ENCODE measurements around the gene LPP.

Gene LPP

DNA sequence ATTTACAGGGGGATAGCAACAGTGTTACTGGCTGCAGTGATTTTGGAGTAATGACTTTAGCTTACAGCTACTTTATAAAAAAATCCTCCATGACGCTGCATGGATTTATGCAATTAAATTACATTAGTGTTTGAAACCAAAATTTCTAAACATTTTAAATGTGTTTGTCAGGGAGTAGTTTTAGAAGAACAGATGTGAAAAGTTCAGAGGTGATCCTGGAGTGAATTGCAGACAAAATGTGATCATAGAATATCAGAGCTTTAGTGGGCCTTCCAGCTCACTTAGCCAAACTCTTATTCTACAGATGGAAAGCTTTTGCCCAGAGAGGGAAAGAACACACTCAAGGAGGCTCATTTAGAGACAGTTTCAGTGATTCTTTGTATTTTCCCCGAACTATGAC, 376.3 kb downstream of the LPP start:
- Histone ChIP-seq H3K9me3 (ENCODE audit: insufficient read depth, low read length) (no peaks in the 10 kb centered on the region), H4K20me1 (ENCODE audit: low read depth, low read length) (no peaks in the 10 kb centered on the region), H3K4me2 (ENCODE audit: low read depth, low read length, poor library complexity, severe bottlenecking) (no peak overlapping the region), H3F3A (ENCODE audit: insufficient read depth) (no peaks in the 10 kb centered on the region), H2AFZ (ENCODE audit: low read depth, low read length, severe bottlenecking) (no peak overlapping the region), H3K9ac (ENCODE audit: low read length) (no peak overlapping the region), H3K36me3 (ENCODE audit: low read length) (no peaks in the 10 kb centered on the region; the same call in 1 of the 2 replicates), H3K27ac (ENCODE audit: low read depth, low read length) (no peak overlapping the region), H3K79me2 (ENCODE audit: insufficient read depth, low read length) (no peaks in the 10 kb centered on the region), H3K4me3 (ENCODE audit: insufficient read depth, low read length, poor library complexity, severe bottlenecking) (no peak overlapping the region), H3K27me3 (ENCODE audit: low read length) (no peaks in the 10 kb centered on the region), H3K9me2 (replicated peaks; ENCODE audit: insufficient read depth, low read length) (no peaks in the 10 kb centered on the region)
- TF ChIP-seq EZH2phosphoT487 (conservative IDR thresholded peaks at IDR 0.05; ENCODE audit: low read length): no peak
- TF ChIP-seq, protein P1, sequence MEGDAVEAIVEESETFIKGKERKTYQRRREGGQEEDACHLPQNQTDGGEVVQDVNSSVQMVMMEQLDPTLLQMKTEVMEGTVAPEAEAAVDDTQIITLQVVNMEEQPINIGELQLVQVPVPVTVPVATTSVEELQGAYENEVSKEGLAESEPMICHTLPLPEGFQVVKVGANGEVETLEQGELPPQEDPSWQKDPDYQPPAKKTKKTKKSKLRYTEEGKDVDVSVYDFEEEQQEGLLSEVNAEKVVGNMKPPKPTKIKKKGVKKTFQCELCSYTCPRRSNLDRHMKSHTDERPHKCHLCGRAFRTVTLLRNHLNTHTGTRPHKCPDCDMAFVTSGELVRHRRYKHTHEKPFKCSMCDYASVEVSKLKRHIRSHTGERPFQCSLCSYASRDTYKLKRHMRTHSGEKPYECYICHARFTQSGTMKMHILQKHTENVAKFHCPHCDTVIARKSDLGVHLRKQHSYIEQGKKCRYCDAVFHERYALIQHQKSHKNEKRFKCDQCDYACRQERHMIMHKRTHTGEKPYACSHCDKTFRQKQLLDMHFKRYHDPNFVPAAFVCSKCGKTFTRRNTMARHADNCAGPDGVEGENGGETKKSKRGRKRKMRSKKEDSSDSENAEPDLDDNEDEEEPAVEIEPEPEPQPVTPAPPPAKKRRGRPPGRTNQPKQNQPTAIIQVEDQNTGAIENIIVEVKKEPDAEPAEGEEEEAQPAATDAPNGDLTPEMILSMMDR (IDR thresholded peaks at IDR 0.05; ENCODE audit: insufficient read depth, low read length, poor library complexity, severe bottlenecking): no peak

DNA sequence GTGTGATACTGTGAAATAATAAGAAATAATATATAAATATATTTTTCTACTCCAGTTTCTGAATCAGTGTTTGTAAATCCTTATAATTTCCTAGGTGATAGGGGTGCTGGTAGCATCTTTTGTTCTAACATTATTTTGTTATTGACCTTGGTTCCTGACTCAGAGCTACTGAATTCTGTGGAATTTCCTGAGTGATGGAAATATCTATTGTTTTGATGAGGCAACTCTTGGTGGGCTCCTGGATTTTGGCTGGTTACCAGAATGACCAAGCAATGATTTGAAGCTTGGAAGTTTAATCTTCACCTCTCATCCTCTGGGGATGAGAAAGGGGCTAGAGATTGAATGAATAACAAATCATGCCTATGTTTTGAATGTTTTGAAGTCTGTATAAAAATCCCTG, 377.3 kb downstream of the LPP start:
- no peak overlapping the region for H3K4me2 ChIP-seq (ENCODE audit: low read depth, low read length, poor library complexity, severe bottlenecking)
- no peaks in the 10 kb centered on the region; the same call in 1 of the 2 replicates for H3K36me3 ChIP-seq (ENCODE audit: low read length)
- H3K79me2 ChIP-seq (ENCODE audit: insufficient read depth, low read length): no peaks in the 10 kb centered on the region
- H3K9ac ChIP-seq (ENCODE audit: low read length): no peak overlapping the region
- no peaks in the 10 kb centered on the region for H3K9me2 ChIP-seq (replicated peaks; ENCODE audit: insufficient read depth, low read length)
- no peaks in the 10 kb centered on the region for H4K20me1 ChIP-seq (ENCODE audit: low read depth, low read length)
- no peaks in the 10 kb centered on the region for H3K27me3 ChIP-seq (ENCODE audit: low read length)
- H3F3A ChIP-seq (ENCODE audit: insufficient read depth): no peaks in the 10 kb centered on the region
- no peak overlapping the region for H3K27ac ChIP-seq (ENCODE audit: low read depth, low read length)
- TF ChIP-seq, protein P1 (IDR thresholded peaks at IDR 0.05; ENCODE audit: insufficient read depth, low read length, poor library complexity, severe bottlenecking): no peak
- TF ChIP-seq EZH2phosphoT487 (conservative IDR thresholded peaks at IDR 0.05; ENCODE audit: low read length): no peak
- no peaks in the 10 kb centered on the region for H3K9me3 ChIP-seq (ENCODE audit: insufficient read depth, low read length)
- H2AFZ ChIP-seq (ENCODE audit: low read depth, low read length, severe bottlenecking): no peak overlapping the region
- H3K4me3 ChIP-seq (ENCODE audit: insufficient read depth, low read length, poor library complexity, severe bottlenecking): no peak overlapping the region

DNA sequence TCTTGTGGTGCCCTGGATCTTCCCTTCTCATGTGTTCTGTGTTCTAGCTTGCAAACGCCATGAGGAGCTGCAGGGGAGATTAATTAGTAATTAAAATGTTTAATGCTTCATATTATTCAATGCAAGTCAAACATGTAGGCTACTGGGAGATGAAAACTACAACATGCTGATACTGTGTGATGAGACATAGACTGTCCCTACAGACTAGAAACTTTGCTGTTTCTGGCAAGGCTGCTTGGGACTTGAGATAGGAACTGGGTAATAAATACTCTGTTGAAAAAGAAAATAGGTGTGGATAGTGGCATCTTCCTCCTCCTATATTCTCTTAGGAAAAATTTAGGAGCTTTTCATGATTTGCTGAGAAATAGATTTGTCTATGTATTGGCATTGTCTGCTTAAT, 379.2 kb downstream of the LPP start:
- no peak overlapping the region for H3K4me2 ChIP-seq (ENCODE audit: low read depth, low read length, poor library complexity, severe bottlenecking)

More for the DNA sequence above, 379.2 kb downstream of the LPP start:
- no peaks in the 10 kb centered on the region; the same call in 1 of the 2 replicates for H3K36me3 ChIP-seq (ENCODE audit: low read length)
- H3K79me2 ChIP-seq (ENCODE audit: insufficient read depth, low read length): no peaks in the 10 kb centered on the region
- no peak overlapping the region for H3K4me3 ChIP-seq (ENCODE audit: insufficient read depth, low read length, poor library complexity, severe bottlenecking)
- H3K9me3 ChIP-seq (ENCODE audit: insufficient read depth, low read length): no peaks in the 10 kb centered on the region
- H3F3A ChIP-seq (ENCODE audit: insufficient read depth): no peaks in the 10 kb centered on the region
- no peaks in the 10 kb centered on the region for H3K27me3 ChIP-seq (ENCODE audit: low read length)
- H3K9ac ChIP-seq (ENCODE audit: low read length): no peak overlapping the region
- TF ChIP-seq, protein P1 (IDR thresholded peaks at IDR 0.05; ENCODE audit: insufficient read depth, low read length, poor library complexity, severe bottlenecking): no peak
- no peak for TF ChIP-seq EZH2phosphoT487 (conservative IDR thresholded peaks at IDR 0.05; ENCODE audit: low read length)
- H3K27ac ChIP-seq (ENCODE audit: low read depth, low read length): no peak overlapping the region
- no peak overlapping the region for H2AFZ ChIP-seq (ENCODE audit: low read depth, low read length, severe bottlenecking)
- no peaks in the 10 kb centered on the region for H3K9me2 ChIP-seq (replicated peaks; ENCODE audit: insufficient read depth, low read length)
- no peaks in the 10 kb centered on the region for H4K20me1 ChIP-seq (ENCODE audit: low read depth, low read length)

All from SU-DHL-6 (cell line).